Hindlimb muscle (tissue), 1 donor: Measurements from ENCODE around the gene GAPT. TPM values are rescaled to one million over a fixed set of nuclear protein-coding genes. Genes with fewer than 3 reads are reported as not detected.

Source experiments
- DNase-seq: peaks from one replicate; pipeline ENCODE4 v3.0.0-alpha.2; 2013
- polyA plus RNA-seq: library from polyadenylated mRNA; unstranded; fragments of 120-200 nt; gene quantifications from one replicate; pipeline ENCODE4 v1.2.1, GENCODE V29; 2013; ENCODE audit not compliant: insufficient read length

Gene GAPT
- 0.59 TPM for polyA plus RNA-seq

- no peak for DNase-seq
Measured at GRCh38 chr5:58491216-58491892, at the start of gene GAPT. TSS of gene GAPT (plus strand) at chr5:58491435. CDS start at chr5:58494537, 3,102 bp downstream.

DNA sequence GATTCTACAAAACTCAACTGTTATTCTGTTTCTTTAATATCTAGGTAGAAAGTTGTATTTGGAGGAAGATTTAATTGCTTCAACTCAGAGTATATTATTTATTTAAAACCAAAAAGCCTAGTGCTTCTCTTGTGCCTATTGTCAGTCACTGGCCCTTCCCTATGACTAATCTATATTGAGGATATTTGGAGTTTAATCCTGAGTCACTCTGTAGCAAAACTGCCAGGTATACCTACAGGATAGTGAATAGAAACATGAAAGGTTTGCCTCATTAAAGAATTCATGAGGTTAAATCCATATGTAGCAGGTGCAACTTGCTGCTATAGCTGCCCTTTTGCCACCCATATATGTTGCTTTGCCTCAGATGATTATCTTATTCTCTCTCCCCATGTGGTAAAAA, 46.4 kb upstream of the GAPT start:
- no peak for DNase-seq

GRCh38 chr5:58446024-58446423, 45.2 kb upstream of the GAPT start:
- no peak for DNase-seq

DNA sequence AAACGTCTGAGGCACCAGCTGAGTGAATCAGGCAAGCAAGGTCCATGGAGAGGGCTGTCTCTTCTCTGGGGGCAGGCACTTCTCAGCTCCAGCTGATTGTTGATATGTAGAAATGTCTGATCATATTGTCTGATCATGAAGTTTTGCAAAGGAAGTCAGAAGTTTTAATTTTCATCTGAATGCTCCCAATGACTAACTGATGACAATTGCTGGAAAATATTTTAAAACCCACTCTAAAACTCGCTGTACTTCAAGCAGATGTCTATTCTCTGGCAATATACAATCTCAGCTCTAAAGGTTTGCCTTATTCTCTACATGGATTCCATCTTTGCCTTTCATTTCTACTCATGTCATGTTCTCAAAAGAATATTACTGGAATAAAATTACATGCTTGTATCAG, 44.0 kb upstream of the GAPT start:
- DNase-seq, result no peak

DNA sequence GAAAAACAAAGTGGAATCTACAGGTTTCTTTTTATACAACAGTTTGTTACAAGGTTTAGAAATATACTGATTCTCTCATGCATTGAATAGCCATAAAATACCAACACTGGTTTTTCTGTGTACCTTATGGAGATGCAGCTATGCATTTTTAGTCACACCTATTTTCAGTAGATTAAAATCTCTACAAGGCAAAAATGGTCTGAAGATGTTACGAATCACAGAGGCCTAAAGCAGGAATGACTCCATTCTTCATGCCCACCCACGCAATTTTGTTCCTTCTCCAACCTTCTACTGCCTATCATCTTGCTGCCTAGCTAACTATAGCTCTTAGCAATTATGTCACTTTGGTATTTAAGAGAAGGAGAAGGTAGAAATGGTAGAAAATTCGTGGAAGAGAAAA, 41.2 kb upstream of the GAPT start:
- no peak for DNase-seq

DNA sequence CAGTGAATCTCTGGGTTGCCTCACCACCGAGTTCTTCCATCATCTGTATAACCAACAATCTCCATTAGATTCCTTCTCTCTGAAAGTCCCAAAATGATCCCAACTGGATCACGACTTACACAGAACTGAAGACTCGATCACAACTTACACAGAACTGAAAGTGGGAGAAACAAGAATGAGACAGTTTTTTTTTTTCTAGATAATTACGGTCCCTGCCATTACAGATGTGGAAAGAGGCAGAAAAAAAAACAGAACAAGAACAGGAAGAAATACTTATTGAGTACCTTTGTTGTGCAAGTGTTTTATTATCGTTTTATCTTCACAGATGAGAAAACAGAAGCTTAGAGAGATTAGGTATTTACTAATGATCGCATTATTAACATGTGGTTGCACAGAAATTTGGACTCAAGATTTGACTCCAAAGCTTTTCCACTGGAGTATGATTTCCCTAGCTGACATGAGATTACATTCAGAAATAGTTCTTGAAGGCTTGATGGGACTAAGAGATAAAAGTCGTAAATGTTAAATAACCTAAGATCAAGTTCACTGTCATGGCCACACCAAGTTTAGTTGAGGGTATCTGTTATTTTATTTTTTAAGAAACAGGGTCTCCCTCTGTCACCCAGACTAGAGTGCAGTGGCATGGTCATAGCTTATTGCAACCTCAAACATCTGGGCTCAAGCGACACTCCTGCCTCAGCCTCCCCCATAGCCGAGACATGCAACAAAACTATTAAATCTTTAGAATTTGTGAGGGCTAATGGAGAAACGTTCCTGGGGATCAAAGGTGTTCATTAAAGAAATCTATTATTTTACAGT, 40.2 kb upstream of the GAPT start:
- no peak for DNase-seq

GRCh38 chr5:58451732-58452565, 39.3 kb upstream of the GAPT start:
- no peak for DNase-seq

DNA sequence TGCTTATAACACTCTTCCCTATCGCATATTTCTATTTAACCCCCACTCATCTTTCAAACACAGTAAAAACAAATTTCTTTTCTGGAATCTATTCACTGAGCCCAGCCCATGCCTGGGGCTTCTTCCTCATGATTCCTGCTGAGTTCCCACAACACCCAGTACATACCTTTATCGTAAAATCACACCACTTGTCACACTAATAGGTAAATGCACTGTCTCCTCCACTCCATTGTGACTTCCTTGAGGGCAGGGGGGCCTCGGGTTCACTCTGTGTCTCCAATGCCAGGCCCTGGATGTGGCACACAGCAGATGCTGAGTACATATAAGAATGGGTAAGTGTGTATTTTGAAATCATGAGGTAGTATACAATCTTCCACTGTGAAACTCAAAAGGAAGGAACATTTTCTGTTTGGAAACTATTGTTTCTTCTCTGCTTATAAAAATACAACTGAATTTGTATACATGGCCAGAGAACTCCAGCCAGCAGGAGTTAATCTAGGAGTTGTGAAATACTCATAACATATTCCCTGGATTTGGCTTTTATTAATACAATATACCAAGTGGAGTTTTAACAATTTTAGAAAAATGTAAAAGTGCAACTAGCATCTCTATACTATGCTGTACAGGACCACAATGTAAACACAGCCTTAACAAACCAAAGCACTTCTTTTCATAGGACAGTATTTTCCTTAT, 38.5 kb upstream of the GAPT start:
- no peak for DNase-seq

GRCh38 chr5:58453306-58453705, 37.9 kb upstream of the GAPT start:
- no peak for DNase-seq

- no peak for DNase-seq
Measured at GRCh38 chr5:58454025-58454424, 37.2 kb upstream of the GAPT start.

DNA sequence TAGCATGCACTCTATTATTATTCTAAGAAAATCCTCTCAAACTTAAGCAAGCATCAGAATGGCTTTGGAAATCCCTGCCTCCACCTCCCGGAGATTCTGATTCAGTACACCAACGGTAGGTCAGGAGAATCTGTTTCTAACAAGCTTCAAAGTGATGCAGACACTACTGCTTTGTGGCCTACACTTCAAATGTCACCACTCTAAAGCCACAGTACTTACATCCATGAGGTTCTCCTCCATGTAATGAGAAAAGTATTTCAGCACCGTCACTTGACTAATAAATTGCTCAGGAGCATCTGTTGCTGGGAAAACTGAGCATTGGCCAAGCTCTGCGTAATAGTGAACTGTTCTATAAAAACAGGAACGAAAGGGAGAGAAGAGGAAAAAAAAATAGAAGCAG, 36.2 kb upstream of the GAPT start:
- DNase-seq, result no peak

GRCh38 chr5:58455480-58455879, 35.8 kb upstream of the GAPT start:
- no peak for DNase-seq

GRCh38 chr5:58456026-58456425, 35.2 kb upstream of the GAPT start:
- DNase-seq, result no peak

GRCh38 chr5:58456486-58456885, 34.7 kb upstream of the GAPT start:
- DNase-seq, result no peak

GRCh38 chr5:58457050-58457449, 34.2 kb upstream of the GAPT start:
- DNase-seq, result no peak

DNA sequence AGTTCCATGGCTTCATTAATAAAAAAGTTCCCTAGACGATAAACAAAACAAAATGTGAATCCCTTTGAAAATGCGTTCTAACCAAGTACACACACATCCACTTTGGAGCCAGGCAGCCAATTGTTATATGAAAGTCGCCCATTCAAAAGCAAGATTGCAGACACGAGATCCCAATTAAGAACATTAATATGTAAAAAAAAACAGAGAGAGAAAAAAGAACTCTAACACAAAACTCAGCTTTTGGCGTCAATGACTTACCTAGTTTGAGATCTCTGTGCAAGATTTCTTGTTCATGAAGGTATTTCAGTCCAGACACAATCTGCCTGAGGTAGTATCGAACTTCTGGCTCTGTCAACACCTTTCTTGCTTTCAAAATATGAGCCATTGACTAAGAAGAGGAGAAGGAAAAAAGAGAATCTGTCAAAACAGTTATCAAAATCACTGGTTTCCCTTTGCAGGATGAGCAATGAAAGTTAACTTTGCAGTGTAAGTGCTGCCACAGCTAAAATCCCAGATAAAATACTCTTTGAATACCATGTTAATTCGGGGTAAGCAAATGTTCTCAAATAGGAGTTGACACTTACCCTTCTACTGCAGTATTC, 33.0 kb upstream of the GAPT start:
- no peak for DNase-seq

GRCh38 chr5:58458743-58459145, 32.5 kb upstream of the GAPT start:
- peak; percentile 25 for DNase-seq

- DNase-seq, result peak; percentile 52
Measured at GRCh38 chr5:58459146-58460001, 31.9 kb upstream of the GAPT start.

GRCh38 chr5:58460002-58460731, 31.1 kb upstream of the GAPT start, which contains the start of gene PLK2:
TSS of gene PLK2 (minus strand) at chr5:58460086. CDS start at chr5:58459959, 127 bp downstream.
- DNase-seq, result peak; percentile 96

- peak; percentile 93 for DNase-seq
Measured at GRCh38 chr5:58460732-58461286, 30.4 kb upstream of the GAPT start.
